OCI-LY7 (cell line): ENCODE results near the gene ZBTB26. TPM values are rescaled to one million over a fixed set of nuclear protein-coding genes. Genes with fewer than 3 reads are reported as not detected.
A peak's percentile ranks its signal among the peaks of the same experiment; 100 is the strongest.

Experiments
- BruUV-seq: library from RNA; stranded (reverse); fragments of 400-500 nt; replicated peaks from 2 replicates; lab custom pipeline; 2021; lab: Mats Ljungman, UMichigan
- CTCF ChIA-PET: fragments of 300-600 bp; sonication (Branson Sonifier 250); formaldehyde crosslinking; loops from one replicate; lab custom pipeline; 2022; ENCODE audit warnings: antibody characterized with exemption; ENCODE audit not compliant: unreplicated experiment; lab: Charles Lee
- POLR2A ChIA-PET: fragments of 300-600 bp; sonication (Branson Sonifier 250); formaldehyde crosslinking; loops from one replicate; lab custom pipeline; 2022; ENCODE audit warnings: antibody characterized with exemption; lab: Charles Lee
- DNase-seq: peaks from one replicate; pipeline ENCODE4 v3.0.0-alpha.2; 2015; ENCODE audit warnings: low spot score
- H2AFZ ChIP-seq: fragments of 200-600 bp; sonication (generic), shearing (Covaris generic); 2 replicates; pipeline ENCODE4 v1.6.1; 2014; ENCODE audit warnings: mild to moderate bottlenecking, antibody characterized with exemption, low read length, moderate library complexity
- H3K27ac ChIP-seq: fragments of 200-600 bp; sonication (generic); 2 replicates; pipeline ENCODE4 v1.5.1; 2014; ENCODE audit warnings: mixed run types, low read depth, mild to moderate bottlenecking, moderate library complexity, low read length, inconsistent platforms; ENCODE audit not compliant: poor library complexity, severe bottlenecking
- H3K36me3 ChIP-seq: fragments of 200-600 bp; sonication (generic); 2 replicates; pipeline ENCODE4 v1.6.1; 2014; ENCODE audit warnings: mild to moderate bottlenecking, antibody characterized with exemption, low read length, moderate library complexity, mixed read lengths; ENCODE audit not compliant: insufficient read depth
- H3K4me1 ChIP-seq: fragments of 200-600 bp; sonication (generic); 2 replicates; pipeline ENCODE4 v1.5.1; 2014; ENCODE audit warnings: mild to moderate bottlenecking, low read length; ENCODE audit not compliant: insufficient read depth, poor library complexity, severe bottlenecking
- H3K4me2 ChIP-seq: fragments of 200-600 bp; sonication (generic); 2 replicates; pipeline ENCODE4 v1.6.1; 2014; ENCODE audit warnings: mild to moderate bottlenecking, low read length
- H3K4me3 ChIP-seq: fragments of 200-600 bp; sonication (generic); 2 replicates; pipeline ENCODE4 v1.5.1; 2014; ENCODE audit warnings: mild to moderate bottlenecking, low read depth, low read length; ENCODE audit not compliant: poor library complexity, severe bottlenecking
- H3K79me2 ChIP-seq: fragments of 200-600 bp; sonication (generic); 2 replicates; pipeline ENCODE4 v1.6.1; 2016; ENCODE audit warnings: low read depth, mild to moderate bottlenecking, low read length, moderate library complexity, mixed read lengths; ENCODE audit not compliant: insufficient read depth
- H3K9me2 ChIP-seq: fragments of 200-600 bp; sonication (generic); 2 replicates; pipeline ENCODE4 v1.6.1; 2016; ENCODE audit warnings: mild to moderate bottlenecking, low read length, mixed read lengths; ENCODE audit not compliant: insufficient read depth
- H3K9me3 ChIP-seq: fragments of 200-600 bp; sonication (generic); 2 replicates; pipeline ENCODE4 v1.6.1; 2014; ENCODE audit warnings: mild to moderate bottlenecking, mixed run types, low read length, mixed read lengths
- H4K20me1 ChIP-seq: fragments of 200-600 bp; sonication (generic); 2 replicates; pipeline ENCODE4 v1.6.1; 2014; ENCODE audit warnings: mild to moderate bottlenecking, antibody characterized with exemption, low read length, moderate library complexity, mixed read lengths; ENCODE audit not compliant: insufficient read depth
- EZH2phosphoT487 ChIP-seq: fragments of 200-600 bp; sonication (generic); IDR thresholded peaks from 2 replicates; pipeline ENCODE4 v1.6.1; 2018; ENCODE audit warnings: low read depth, borderline replicate concordance, mild to moderate bottlenecking, mixed run types, antibody characterized with exemption, low read length, moderate library complexity, mixed read lengths
- intact Hi-C: fragments of 100-400 bp; cut with micrococcal nuclease; formaldehyde crosslinking; loops from one replicate; pipeline ENCODE4 v1.10.0; 2022; ENCODE audit not compliant: unreplicated experiment
- total RNA-seq, 2 experiments: library from RNA; depleted of rRNA in 1 of 2; stranded (reverse); fragments of >200 nt in 1 of 2; shearing (Covaris generic) in 1 of 2; gene quantifications; 2 replicates each; pipeline ENCODE4 v1.2.3, GENCODE V29; 2014 to 2022
- TF ChIP-seq, protein P1 (sequence below): fragments of 200-600 bp; sonication (generic); conservative IDR thresholded peaks from 2 replicates; pipeline ENCODE4 v1.5.1; 2014; ENCODE audit warnings: mild to moderate bottlenecking, antibody characterized with exemption, low read length, moderate library complexity, mixed read lengths

ZBTB26 gene
- total RNA-seq, 2 experiments from 2014 or later: 10.8 to 14.2 TPM

GRCh38 chr9:122929796-122930354 is 1.4 kb downstream of the ZBTB26 start:
- no peak overlapping the region for H2AFZ ChIP-seq
- TF ChIP-seq, protein P1, sequence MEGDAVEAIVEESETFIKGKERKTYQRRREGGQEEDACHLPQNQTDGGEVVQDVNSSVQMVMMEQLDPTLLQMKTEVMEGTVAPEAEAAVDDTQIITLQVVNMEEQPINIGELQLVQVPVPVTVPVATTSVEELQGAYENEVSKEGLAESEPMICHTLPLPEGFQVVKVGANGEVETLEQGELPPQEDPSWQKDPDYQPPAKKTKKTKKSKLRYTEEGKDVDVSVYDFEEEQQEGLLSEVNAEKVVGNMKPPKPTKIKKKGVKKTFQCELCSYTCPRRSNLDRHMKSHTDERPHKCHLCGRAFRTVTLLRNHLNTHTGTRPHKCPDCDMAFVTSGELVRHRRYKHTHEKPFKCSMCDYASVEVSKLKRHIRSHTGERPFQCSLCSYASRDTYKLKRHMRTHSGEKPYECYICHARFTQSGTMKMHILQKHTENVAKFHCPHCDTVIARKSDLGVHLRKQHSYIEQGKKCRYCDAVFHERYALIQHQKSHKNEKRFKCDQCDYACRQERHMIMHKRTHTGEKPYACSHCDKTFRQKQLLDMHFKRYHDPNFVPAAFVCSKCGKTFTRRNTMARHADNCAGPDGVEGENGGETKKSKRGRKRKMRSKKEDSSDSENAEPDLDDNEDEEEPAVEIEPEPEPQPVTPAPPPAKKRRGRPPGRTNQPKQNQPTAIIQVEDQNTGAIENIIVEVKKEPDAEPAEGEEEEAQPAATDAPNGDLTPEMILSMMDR: no peak
- no peak for TF ChIP-seq EZH2phosphoT487
- 0 out of 2 replicates have a peak, but pooled peaks cover 4% of the 10 kb centered on the region for H4K20me1 ChIP-seq
- peaks cover 3% of the 10 kb centered on the region for H3K36me3 ChIP-seq
- no peaks in the 10 kb centered on the region for H3K9me2 ChIP-seq
- peaks cover 19% of the 10 kb centered on the region for H3K4me1 ChIP-seq
- H3K79me2 ChIP-seq: peaks cover 49% of the 10 kb centered on the region
- BruUV-seq: no TSS peak
- CTCF ChIA-PET: interaction anchor here (0.7 kb wide), 1 partner anchor 113 kb away, joined by 4 read pairs; no protein-coding TSS in a partner anchor
- intact Hi-C loops: loop anchor here (10.0 kb wide), 1 partner anchor 665 kb away; the partner anchor contains the start of genes MRRF and RBM18
- POLR2A ChIA-PET: interaction anchor here (0.6 to 4.2 kb wide), 9 partner anchors 8 to 317 kb away, joined by 3 to 50 read pairs (median 5); partner anchors contain the start of genes RABGAP1, RC3H2 and ZBTB6
- DNase-seq: no peak
- H3K4me3 ChIP-seq: peak overlapping the region; percentile 85
- H3K4me2 ChIP-seq: peak overlapping the region; percentile 78
- no peak overlapping the region for H3K27ac ChIP-seq
- H3K9me3 ChIP-seq: no peaks in the 10 kb centered on the region

DNA sequence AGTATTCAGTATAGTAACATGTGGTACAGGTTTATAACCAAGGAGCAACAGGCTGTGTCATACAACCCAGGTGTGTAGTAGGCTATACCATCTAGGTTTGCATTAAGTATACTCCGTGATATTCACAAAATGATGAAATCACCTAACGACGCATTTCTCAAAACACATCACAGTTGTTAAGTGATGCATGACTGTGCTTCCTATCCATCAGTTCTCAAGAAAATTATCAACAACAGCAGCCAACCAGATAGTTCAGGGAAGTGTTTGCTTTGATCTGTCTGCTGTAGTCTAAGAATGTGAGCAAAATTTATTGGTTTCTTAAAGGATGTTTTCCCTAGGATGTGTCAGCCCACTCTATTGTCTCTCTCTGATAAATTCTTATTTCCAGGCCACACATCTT is 7.4 kb downstream of the ZBTB26 start:
- DNase-seq: peak; percentile 62
- Histone ChIP-seq H3K79me2 (peaks cover 22% of the 10 kb centered on the region), H4K20me1 (no peaks in the 10 kb centered on the region), H2AFZ (peak overlapping the region; percentile 8; the same call in 1 of the 2 replicates), H3K4me3 (peak overlapping the region; percentile 28), H3K36me3 (peaks cover 19% of the 10 kb centered on the region), H3K4me2 (peak overlapping the region; percentile 54), H3K9me3 (no peaks in the 10 kb centered on the region), H3K4me1 (peaks cover 16% of the 10 kb centered on the region), H3K9me2 (no peaks in the 10 kb centered on the region), H3K27ac (peak overlapping the region; percentile 51)
- ChIA-PET POLR2A (interaction anchor here (0.6 to 2.6 kb wide), 9 partner anchors 9 to 608 kb away, joined by 3 to 21 read pairs (median 5); partner anchors contain the start of genes RABGAP1 and ZBTB26), CTCF (no interaction called here)
- no TSS peak for BruUV-seq
- intact Hi-C loops: no loop called here
- TF ChIP-seq EZH2phosphoT487: no peak
- TF ChIP-seq, protein P1: no peak

- no peak for DNase-seq
- Histone ChIP-seq H3K9me3 (no peaks in the 10 kb centered on the region), H3K4me1 (peaks cover 16% of the 10 kb centered on the region), H2AFZ (no peak overlapping the region), H3K4me3 (no peak overlapping the region), H3K79me2 (peaks cover 22% of the 10 kb centered on the region), H3K9me2 (no peaks in the 10 kb centered on the region), H4K20me1 (no peaks in the 10 kb centered on the region), H3K4me2 (no peak overlapping the region), H3K36me3 (peaks cover 30% of the 10 kb centered on the region), H3K27ac (no peak overlapping the region)
- ChIA-PET POLR2A (interaction anchor here (0.7 to 2.6 kb wide), 5 partner anchors 8 to 18 kb away, joined by 3 to 21 read pairs (median 5); partner anchors contain the start of genes RABGAP1, ZBTB26 and ZBTB6), CTCF (no interaction called here)
- intact Hi-C loops: no loop called here
- BruUV-seq: no TSS peak
- TF ChIP-seq, protein P1: no peak
- no peak for TF ChIP-seq EZH2phosphoT487
Observed at GRCh38 chr9:122922713-122923112, 8.6 kb downstream of the ZBTB26 start.
